UCSD-AML1 (cell line): ENCODE data around the gene FAM186B.

Experiments used
- DNase-seq: peaks from one replicate; lab custom pipeline; 2025; ENCODE audit not compliant: unreplicated experiment; lab: John Stamatoyannopoulos, UW

FAM186B gene

GRCh38 chr12:49636574-49636973 lies 31.1 kb upstream of the FAM186B start:
- DNase-seq: no peak

- DNase-seq: no peak
Observed at GRCh38 chr12:49635656-49636055, 30.2 kb upstream of the FAM186B start.

GRCh38 chr12:49635036-49635435 lies 29.6 kb upstream of the FAM186B start:
- no peak for DNase-seq

GRCh38 chr12:49633703-49634345 lies 28.4 kb upstream of the FAM186B start:
- DNase-seq: no peak

- no peak for DNase-seq
Observed at GRCh38 chr12:49632986-49633702, 27.7 kb upstream of the FAM186B start.

GRCh38 chr12:49632401-49632800 lies 27.0 kb upstream of the FAM186B start:
- DNase-seq: no peak

- no peak for DNase-seq
Observed at GRCh38 chr12:49631336-49631907, 26.0 kb upstream of the FAM186B start.

- DNase-seq: no peak
Observed at GRCh38 chr12:49627752-49628360, 22.4 kb upstream of the FAM186B start.

GRCh38 chr12:49626836-49627235 lies 21.4 kb upstream of the FAM186B start:
- no peak for DNase-seq

- no peak for DNase-seq
Observed at GRCh38 chr12:49626169-49626835, 20.9 kb upstream of the FAM186B start.

GRCh38 chr12:49624921-49625577 lies 19.6 kb upstream of the FAM186B start:
- DNase-seq: no peak

GRCh38 chr12:49623142-49623904 lies 17.9 kb upstream of the FAM186B start, which contains the start of gene PRPF40B:
Gene PRPF40B, plus strand, starts transcription at chr12:49623561. Its CDS starts 30 bp downstream, at chr12:49623591.
- peak; percentile 92 for DNase-seq

GRCh38 chr12:49622501-49623141 lies 17.2 kb upstream of the FAM186B start:
- DNase-seq: no peak

- DNase-seq: no peak
Observed at GRCh38 chr12:49621651-49622500, 16.4 kb upstream of the FAM186B start.

GRCh38 chr12:49619286-49619685 lies 13.8 kb upstream of the FAM186B start:
- no peak for DNase-seq

- DNase-seq: no peak
Observed at GRCh38 chr12:49618576-49618975, 13.1 kb upstream of the FAM186B start.

GRCh38 chr12:49616533-49617219 lies 11.2 kb upstream of the FAM186B start:
- no peak for DNase-seq

- no peak for DNase-seq
Observed at GRCh38 chr12:49615725-49616124, 10.3 kb upstream of the FAM186B start.
